Lower lobe of right lung (tissue), 2 donors: ENCODE results near the gene TMA7B. TPM values are rescaled to one million over a fixed set of nuclear protein-coding genes. Genes with fewer than 3 reads are reported as not detected.

ENCODE experiments used
- ATAC-seq, 2 donors: fragments of 200-7000 bp; cut with Tn5 transposase; one replicate each; pipeline ENCODE4 v1.9.1; 2020 to 2022; ENCODE audit warnings: mild to moderate bottlenecking in 2 of 2, moderate library complexity in 2 of 2
- DNase-seq: peaks from one replicate; pipeline ENCODE4 v3.0.0-alpha.2; 2020
- H3K27ac ChIP-seq: fragments of 200-600 bp; one replicate; pipeline ENCODE4 v1.8.0; 2022
- H3K27me3 ChIP-seq: fragments of 200-600 bp; one replicate; pipeline ENCODE4 v1.8.0; 2022; ENCODE audit warnings: low read depth
- H3K36me3 ChIP-seq: fragments of 200-600 bp; one replicate; pipeline ENCODE4 v1.8.0; 2022; ENCODE audit warnings: mild to moderate bottlenecking
- H3K4me1 ChIP-seq: fragments of 200-600 bp; one replicate; pipeline ENCODE4 v1.8.0; 2022
- H3K4me3 ChIP-seq: fragments of 200-600 bp; one replicate; pipeline ENCODE4 v1.8.0; 2022; ENCODE audit warnings: mild to moderate bottlenecking
- H3K9me3 ChIP-seq: fragments of 200-600 bp; one replicate; pipeline ENCODE4 v1.8.0; 2022
- intact Hi-C: fragments of 100-400 bp; cut with DNase I; formaldehyde crosslinking; loops from one replicate; pipeline ENCODE4 v1.11.0; 2022
- total RNA-seq: library from RNA; stranded (reverse); fragmentation: NEBNext Ultra II Directional; extraction: Animal tissue kit (Norgen Biotek cat#: 25700); gene quantifications from one replicate; pipeline ENCODE4 v1.2.1, GENCODE V29; 2021
- TF ChIP-seq, protein P1 (sequence below): fragments of 200-600 bp; IDR thresholded peaks from one replicate; pipeline ENCODE4 v1.8.0; 2022; ENCODE audit warnings: antibody characterized with exemption, mild to moderate bottlenecking
- donor health status: DM: no; HTN: yes; CAD: no; lungs with severe emphysema.

Gene TMA7B
- total RNA-seq, 1 donor from 2014 or later, result 1.4 TPM

DNA sequence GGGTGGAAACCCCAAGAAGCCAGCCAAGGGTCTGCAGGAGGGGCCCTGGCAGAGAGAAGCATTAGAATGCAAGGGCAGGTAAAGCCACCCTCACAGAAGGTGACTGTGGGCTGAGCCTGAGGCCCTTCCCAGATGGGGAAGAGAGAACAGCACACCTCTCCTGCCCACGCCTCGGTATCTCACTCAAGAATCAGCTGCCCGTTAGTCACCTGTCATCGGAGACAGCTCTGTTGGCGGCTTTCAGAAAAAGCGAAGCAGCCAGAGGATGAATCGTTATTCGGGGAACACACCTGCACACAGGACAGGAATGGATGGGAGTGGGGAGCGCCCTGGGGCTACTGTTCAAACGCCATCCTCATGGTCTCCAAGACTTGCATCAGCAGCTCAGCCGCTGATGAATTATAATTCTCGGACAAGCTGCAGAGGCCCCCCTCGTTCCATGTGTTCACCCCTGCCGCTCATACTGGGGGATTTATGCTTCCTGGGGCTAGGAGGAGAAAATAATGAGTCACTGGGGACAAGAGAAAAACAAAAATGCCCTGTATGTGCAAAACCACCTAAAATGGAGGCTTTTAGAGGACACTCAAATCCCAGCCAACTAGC, 21.6 kb upstream of the TMA7B start:
- no peak for DNase-seq
- no peak overlapping the region for H3K4me3 ChIP-seq
- H3K27me3 ChIP-seq, result peaks cover 49% of the 10 kb centered on the region
- H3K27ac ChIP-seq, result no peak overlapping the region
- no peak for ATAC-seq
- no peaks in the 10 kb centered on the region for H3K36me3 ChIP-seq
- TF ChIP-seq, protein P1, sequence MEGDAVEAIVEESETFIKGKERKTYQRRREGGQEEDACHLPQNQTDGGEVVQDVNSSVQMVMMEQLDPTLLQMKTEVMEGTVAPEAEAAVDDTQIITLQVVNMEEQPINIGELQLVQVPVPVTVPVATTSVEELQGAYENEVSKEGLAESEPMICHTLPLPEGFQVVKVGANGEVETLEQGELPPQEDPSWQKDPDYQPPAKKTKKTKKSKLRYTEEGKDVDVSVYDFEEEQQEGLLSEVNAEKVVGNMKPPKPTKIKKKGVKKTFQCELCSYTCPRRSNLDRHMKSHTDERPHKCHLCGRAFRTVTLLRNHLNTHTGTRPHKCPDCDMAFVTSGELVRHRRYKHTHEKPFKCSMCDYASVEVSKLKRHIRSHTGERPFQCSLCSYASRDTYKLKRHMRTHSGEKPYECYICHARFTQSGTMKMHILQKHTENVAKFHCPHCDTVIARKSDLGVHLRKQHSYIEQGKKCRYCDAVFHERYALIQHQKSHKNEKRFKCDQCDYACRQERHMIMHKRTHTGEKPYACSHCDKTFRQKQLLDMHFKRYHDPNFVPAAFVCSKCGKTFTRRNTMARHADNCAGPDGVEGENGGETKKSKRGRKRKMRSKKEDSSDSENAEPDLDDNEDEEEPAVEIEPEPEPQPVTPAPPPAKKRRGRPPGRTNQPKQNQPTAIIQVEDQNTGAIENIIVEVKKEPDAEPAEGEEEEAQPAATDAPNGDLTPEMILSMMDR, result no peak
- intact Hi-C loops, result no loop called here
- no peaks in the 10 kb centered on the region for H3K4me1 ChIP-seq
- no peaks in the 10 kb centered on the region for H3K9me3 ChIP-seq

DNA sequence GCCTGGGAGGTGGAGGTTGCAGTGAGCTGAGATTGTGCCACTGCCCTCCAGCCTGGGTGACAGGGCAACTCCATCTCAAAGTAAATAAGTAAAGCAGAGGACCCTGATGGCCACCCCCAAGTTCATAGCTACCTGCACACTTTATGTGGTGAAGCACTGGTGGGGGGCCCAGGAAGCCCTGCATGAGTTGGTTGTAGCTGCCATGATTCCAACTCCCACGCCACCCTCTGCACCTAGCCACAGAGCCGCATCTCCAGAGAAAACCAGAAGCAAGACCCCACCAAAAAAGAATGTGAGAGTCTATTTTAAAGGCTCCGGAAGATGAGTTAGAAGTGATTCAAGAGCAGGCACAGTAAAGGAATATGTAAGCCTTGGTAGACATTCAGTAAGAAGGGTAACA, 20.4 kb upstream of the TMA7B start:
- TF ChIP-seq, protein P1, result no peak
- no peak overlapping the region for H3K27ac ChIP-seq
- DNase-seq (no peak), ATAC-seq (no peak)
- no peaks in the 10 kb centered on the region for H3K4me1 ChIP-seq
- peaks cover 50% of the 10 kb centered on the region for H3K27me3 ChIP-seq
- no peaks in the 10 kb centered on the region for H3K36me3 ChIP-seq
- no peak overlapping the region for H3K4me3 ChIP-seq
- H3K9me3 ChIP-seq, result no peaks in the 10 kb centered on the region
- intact Hi-C loops, result no loop called here

DNA sequence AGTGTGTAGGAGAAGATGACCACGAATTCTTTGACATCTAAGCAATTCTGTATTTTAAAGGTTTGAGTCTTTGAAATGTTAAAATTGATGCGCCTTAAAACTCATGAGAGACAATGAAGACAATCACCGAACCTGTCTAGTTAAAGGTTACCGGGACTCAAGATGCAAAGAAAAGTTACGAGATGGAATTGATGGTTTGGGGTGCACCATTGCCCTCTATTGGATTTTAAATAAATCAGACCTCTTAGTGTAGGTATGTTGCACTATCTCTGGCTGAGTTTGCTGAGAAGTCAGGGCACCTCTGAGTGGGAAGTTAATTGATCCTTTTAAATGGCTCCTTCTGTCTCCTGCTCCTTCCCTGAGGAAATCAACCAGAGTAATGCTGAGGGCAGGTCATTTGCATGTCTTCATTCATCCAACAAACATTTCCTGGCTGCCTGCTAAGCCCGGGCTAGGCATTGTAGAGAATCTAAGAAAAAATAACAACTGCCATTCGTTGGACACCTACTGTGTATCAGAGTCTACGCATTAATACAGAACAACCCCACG, 19.4 kb upstream of the TMA7B start:
- DNase-seq, result no peak
- TF ChIP-seq, protein P1, result no peak
- H3K4me3 ChIP-seq, result no peak overlapping the region
- no peaks in the 10 kb centered on the region for H3K36me3 ChIP-seq
- intact Hi-C loops, result no loop called here
- H3K9me3 ChIP-seq, result no peaks in the 10 kb centered on the region
- H3K4me1 ChIP-seq, result no peaks in the 10 kb centered on the region
- no peak for ATAC-seq
- peaks cover 50% of the 10 kb centered on the region for H3K27me3 ChIP-seq
- H3K27ac ChIP-seq, result no peak overlapping the region

DNA sequence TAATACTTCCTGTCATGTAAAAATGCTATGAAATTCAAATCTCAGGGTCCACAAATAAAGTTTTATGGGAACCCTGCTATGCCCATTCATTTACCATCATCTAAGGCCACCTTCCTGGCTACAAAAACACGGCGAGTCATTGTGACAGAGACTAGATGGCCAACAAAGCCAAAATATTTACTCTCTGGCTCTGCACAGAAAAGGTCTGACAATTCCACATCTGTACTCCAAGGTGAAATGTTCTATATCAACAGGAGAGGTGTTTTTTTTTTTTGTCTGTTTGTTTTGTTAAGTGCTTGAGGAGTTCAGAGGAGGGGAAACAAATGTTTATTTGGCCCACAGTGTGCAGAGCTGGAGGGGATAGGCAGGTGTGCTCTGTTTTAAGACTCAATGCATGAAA, 18.6 kb upstream of the TMA7B start:
- H3K9me3 ChIP-seq, result no peaks in the 10 kb centered on the region
- DNase-seq (no peak), ATAC-seq (no peak)
- intact Hi-C loops, result no loop called here
- H3K27me3 ChIP-seq, result peaks cover 45% of the 10 kb centered on the region
- no peak overlapping the region for H3K4me3 ChIP-seq
- no peak overlapping the region for H3K27ac ChIP-seq
- TF ChIP-seq, protein P1, result no peak
- no peaks in the 10 kb centered on the region for H3K36me3 ChIP-seq
- peaks cover under 1% of the 10 kb centered on the region for H3K4me1 ChIP-seq

DNA sequence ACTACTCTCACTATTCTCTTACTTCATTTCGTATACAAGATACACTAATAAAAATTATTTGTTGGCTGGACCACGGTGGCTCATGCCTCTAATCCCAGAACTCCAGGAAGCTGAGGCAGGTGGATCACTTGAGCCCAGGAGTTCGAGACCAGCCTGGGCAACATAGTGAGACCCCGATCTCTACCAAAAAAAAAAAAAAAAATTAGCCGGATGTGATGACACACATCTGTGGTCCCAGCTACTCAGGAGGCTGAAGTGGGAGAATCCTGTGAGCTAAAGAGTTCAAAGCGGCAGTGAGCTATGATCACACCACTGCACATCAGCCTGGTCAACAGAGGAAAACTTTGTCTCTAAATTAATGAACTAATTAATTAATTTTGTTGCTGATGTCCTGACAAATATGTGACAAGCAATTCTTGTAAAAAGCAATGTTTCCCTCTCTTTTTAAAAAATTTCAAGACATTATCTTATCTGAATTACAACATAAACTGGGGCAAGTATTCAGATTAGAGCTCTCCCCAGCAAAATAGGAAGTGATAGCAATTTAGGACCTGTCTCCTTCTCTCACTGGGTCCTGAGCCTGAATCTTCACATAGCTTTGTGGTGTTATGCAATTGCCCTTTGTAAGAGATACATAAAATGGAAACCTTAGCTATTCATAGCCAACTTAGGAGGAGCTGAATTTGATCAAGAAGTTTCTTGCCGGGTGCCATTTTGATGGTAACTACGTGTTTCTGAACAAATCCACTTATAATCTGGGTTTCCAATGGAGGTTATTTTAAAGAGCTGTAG, 17.6 kb upstream of the TMA7B start:
- H3K9me3 ChIP-seq, result no peaks in the 10 kb centered on the region
- peaks cover 11% of the 10 kb centered on the region for H3K4me1 ChIP-seq
- peaks cover 35% of the 10 kb centered on the region for H3K27me3 ChIP-seq
- H3K36me3 ChIP-seq, result no peaks in the 10 kb centered on the region
- TF ChIP-seq, protein P1, result no peak
- DNase-seq (no peak), ATAC-seq (no peak)
- no peak overlapping the region for H3K4me3 ChIP-seq
- H3K27ac ChIP-seq, result no peak overlapping the region
- intact Hi-C loops, result no loop called here
